Astrocyte (in vitro differentiated cells and primary cell): ENCODE measurements around the gene EPN3.

Source experiments
- CTCF ChIP-seq: IDR thresholded peaks from 2 replicates; pipeline ENCODE4 v1.5.1; 2011; ENCODE audit warnings: low read depth, mild to moderate bottlenecking, inconsistent platforms, low read length, moderate library complexity; ENCODE audit not compliant: insufficient read depth
- EZH2 ChIP-seq: IDR thresholded peaks from 2 replicates; pipeline ENCODE4 v1.6.1; 2012; ENCODE audit warnings: mild to moderate bottlenecking, low read length, inconsistent platforms; ENCODE audit not compliant: insufficient read depth

GRCh38 chr17:50502301-50502990 lies 30.1 kb upstream of the EPN3 start:
- no peak for TF ChIP-seq CTCF
- no peak for TF ChIP-seq EZH2
